Adrenal gland (tissue), 5 donors: ENCODE data around the gene KIRREL2.
"Not testable (repeated sequence)": the region's sequence is repeated elsewhere in the genome, so short reads cannot be mapped to it uniquely, and the experiment has no call there.

Source experiments
- CTCF ChIP-seq, 6 experiments: fragments of 450-650 bp in 4 of 6; fragments of 200-600 bp in 2 of 6; sonication (generic) in 1 of 6; IDR thresholded peaks; 1 replicate in 5 of 6; 2 replicates in 1 of 6; pipeline versions ENCODE4 v1.5.1 to v1.8.0; 2016 to 2021; ENCODE audit warnings: antibody characterized with exemption in 6 of 6, mild to moderate bottlenecking in 2 of 6, moderate library complexity in 1 of 6
- POLR2A ChIP-seq, 2 donors: fragments of 450-650 bp; IDR thresholded peaks; one replicate each; pipeline ENCODE4 v1.6.1; 2017; ENCODE audit warnings: antibody characterized with exemption in 2 of 2, mild to moderate bottlenecking in 2 of 2, moderate library complexity in 1 of 2
- donor health status: DM: no; HTN: no; CAD: no.

- not testable (repeated sequence) for TF ChIP-seq CTCF, POLR2A (IDR thresholded peaks at IDR 0.05)
Observed at GRCh38 chr19:35870124-35870736, 13.5 kb downstream of the KIRREL2 start.
